ENCODE results near the gene OR5H14.

Gene OR5H14

GRCh38 chr3:98147179-98147578 lies at the start of gene OR5H14:
TSS of gene OR5H14 (plus strand) at chr3:98147479. CDS start at chr3:98149386, 1,907 bp downstream.
- H3K4me3 ChIP-seq (ENCODE audit: low read depth, low read length) = no peak within 1 kb of the TSS
- TF ChIP-seq CTCF (IDR thresholded peaks at IDR 0.05; ENCODE audit: control insufficient read depth, extremely low read depth, insufficient read depth) = no peak
- DNase-seq (ENCODE audit: low read depth) = no peak

DNA sequence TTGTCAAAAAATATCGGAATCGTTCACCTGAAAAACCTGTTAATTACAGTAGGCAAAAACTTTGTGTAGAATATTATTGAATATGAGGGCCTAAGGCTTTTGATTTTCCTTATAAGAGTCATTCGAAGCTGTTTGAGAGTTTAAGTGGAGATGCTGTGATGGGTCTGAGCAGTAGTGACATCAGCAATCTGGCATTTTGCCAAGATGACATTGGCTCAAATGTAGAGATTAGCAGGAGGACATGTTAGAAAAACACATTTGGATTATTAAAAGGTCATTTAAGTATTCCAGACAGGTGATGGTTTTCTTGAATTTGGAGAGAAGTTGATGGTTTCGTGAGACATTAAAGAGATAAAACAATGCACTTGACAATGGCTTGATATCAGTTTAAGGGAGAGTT lies 47.4 kb upstream of the OR5H14 start:
- H3K4me3 ChIP-seq (ENCODE audit: low read depth, low read length) = no peak overlapping the region
- DNase-seq (ENCODE audit: low read depth) = no peak
- TF ChIP-seq CTCF (IDR thresholded peaks at IDR 0.05; ENCODE audit: control insufficient read depth, extremely low read depth, insufficient read depth) = no peak

- no peak for TF ChIP-seq CTCF (IDR thresholded peaks at IDR 0.05; ENCODE audit: control insufficient read depth, extremely low read depth, insufficient read depth)
Measured at GRCh38 chr3:98108162-98108561, 39.1 kb upstream of the OR5H14 start.

DNA sequence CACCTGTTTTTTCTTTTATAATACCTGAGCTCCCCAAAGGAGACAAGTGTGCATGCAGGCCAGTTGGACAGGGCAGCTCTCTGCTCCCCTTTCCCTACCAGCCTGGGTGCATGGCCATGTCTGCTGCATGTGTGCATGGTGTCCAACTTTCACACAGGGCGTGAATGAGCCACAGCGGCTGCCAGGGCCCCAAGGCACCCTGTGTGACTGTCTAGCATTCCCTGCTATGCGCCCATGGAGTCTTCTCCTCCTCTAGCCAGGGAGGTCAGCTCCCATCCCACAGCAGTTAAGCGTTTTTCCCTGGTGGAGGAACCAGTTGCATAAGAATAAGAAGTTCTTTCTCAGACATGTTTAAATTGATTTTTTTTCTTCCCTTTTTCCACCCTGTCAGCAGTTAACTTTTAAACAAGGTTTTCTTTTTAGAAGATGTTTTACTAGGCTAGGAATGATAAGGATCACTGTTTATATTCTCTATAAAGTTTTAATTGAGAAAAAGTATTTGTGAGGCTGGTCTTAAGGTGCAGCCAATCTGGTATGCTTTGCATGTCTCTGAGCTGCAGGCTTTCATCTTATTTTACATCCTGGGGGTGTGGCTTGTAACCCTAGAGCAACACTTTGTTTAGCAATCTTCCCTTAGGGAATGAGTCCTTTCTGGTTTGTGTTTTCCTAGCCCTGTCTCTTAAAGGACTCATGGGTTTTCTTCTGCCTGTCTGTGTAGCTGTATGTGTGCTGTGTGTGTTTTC lies 37.3 kb upstream of the OR5H14 start:
- peak; percentile 70 for DNase-seq (ENCODE audit: low read depth)
- no peak overlapping the region for H3K4me3 ChIP-seq (ENCODE audit: low read depth, low read length)
- no peak for TF ChIP-seq CTCF (IDR thresholded peaks at IDR 0.05; ENCODE audit: control insufficient read depth, extremely low read depth, insufficient read depth)

More at GRCh38 chr3:98108162-98108561, 39.1 kb upstream of the OR5H14 start:
- no peak for DNase-seq (ENCODE audit: low read depth)
- no peak overlapping the region for H3K4me3 ChIP-seq (ENCODE audit: low read depth, low read length)

GRCh38 chr3:98110550-98110908 lies 36.8 kb upstream of the OR5H14 start:
- no peak for DNase-seq (ENCODE audit: low read depth)
- no peak for TF ChIP-seq CTCF (IDR thresholded peaks at IDR 0.05; ENCODE audit: control insufficient read depth, extremely low read depth, insufficient read depth)
- no peak overlapping the region for H3K4me3 ChIP-seq (ENCODE audit: low read depth, low read length)

GRCh38 chr3:98114264-98114663 lies 33.0 kb upstream of the OR5H14 start:
- no peak overlapping the region for H3K4me3 ChIP-seq (ENCODE audit: low read depth, low read length)
- TF ChIP-seq CTCF (IDR thresholded peaks at IDR 0.05; ENCODE audit: control insufficient read depth, extremely low read depth, insufficient read depth) = no peak
- DNase-seq (ENCODE audit: low read depth) = no peak

DNA sequence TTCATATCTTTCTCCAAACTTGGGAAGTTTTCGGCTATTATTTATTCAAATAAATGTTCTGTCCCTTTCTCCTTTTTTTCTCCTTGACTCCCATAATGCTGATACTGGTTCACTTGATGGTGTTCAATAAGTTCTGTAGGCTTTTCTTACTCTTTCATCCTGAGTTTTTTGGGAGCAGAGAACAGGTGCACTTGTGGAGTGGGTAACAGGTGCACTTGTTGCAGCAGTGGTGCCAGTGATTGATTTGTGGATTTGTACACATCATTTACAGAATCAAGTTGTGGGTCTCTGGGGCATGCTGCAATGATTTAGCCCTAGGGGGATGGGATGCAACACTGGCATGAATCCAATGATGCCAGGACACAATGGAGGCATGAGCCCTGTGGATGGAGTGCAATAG lies 31.6 kb upstream of the OR5H14 start:
- TF ChIP-seq CTCF (IDR thresholded peaks at IDR 0.05; ENCODE audit: control insufficient read depth, extremely low read depth, insufficient read depth) = no peak
- DNase-seq (ENCODE audit: low read depth) = no peak
- H3K4me3 ChIP-seq (ENCODE audit: low read depth, low read length) = no peak overlapping the region
